OCI-LY3 (cell line): Measurements from ENCODE around the gene GMPR.

ENCODE experiments used
- H2AFZ ChIP-seq: fragments of 200-600, 300-600 bp; shearing (Covaris generic); 2 replicates; pipeline ENCODE4 v1.6.0; 2014; ENCODE audit warnings: antibody characterized with exemption, low read depth, low read length
- H3K27ac ChIP-seq: fragments of 200-600, 300-600 bp; sonication (generic); 2 replicates; pipeline ENCODE4 v1.5.1; 2014; ENCODE audit warnings: mild to moderate bottlenecking, low read length, moderate library complexity, mixed read lengths
- H3K27me3 ChIP-seq: fragments of 200-600, 300-600 bp; sonication (generic); 2 replicates; pipeline ENCODE4 v1.6.1; 2014; ENCODE audit warnings: low read depth, low read length, mixed read lengths
- H3K36me3 ChIP-seq: fragments of 200-600, 300-600 bp; sonication (generic); replicated peaks from 2 replicates; pipeline ENCODE3; 2014; ENCODE audit warnings: low read depth, low read length, mixed read lengths
- H3K4me1 ChIP-seq: fragments of 300-600, 200-600 bp; sonication (generic); 2 replicates; pipeline ENCODE4 v1.6.1; 2014; ENCODE audit warnings: low read length, mixed read lengths
- H3K4me2 ChIP-seq: fragments of 200-600, 300-600 bp; sonication (generic); 2 replicates; pipeline ENCODE4 v1.6.1; 2014; ENCODE audit warnings: low read length, mixed read lengths
- H3K4me3 ChIP-seq: fragments of 300-600, 200-600 bp; sonication (generic); 2 replicates; pipeline ENCODE4 v1.5.1; 2014; ENCODE audit warnings: antibody characterized with exemption, mild to moderate bottlenecking, low read length, moderate library complexity
- H3K79me2 ChIP-seq: fragments of 300-600, 200-600 bp; shearing (Covaris generic); 2 replicates; pipeline ENCODE4 v1.6.1; 2014; ENCODE audit warnings: mild to moderate bottlenecking, low read length, mixed read lengths
- H3K9ac ChIP-seq: fragments of 300-600, 200-600 bp; shearing (Covaris generic); 2 replicates; pipeline ENCODE4 v1.6.0; 2014; ENCODE audit warnings: mild to moderate bottlenecking, low read length, moderate library complexity
- H3K9me3 ChIP-seq: fragments of 200-600, 300-600 bp; shearing (Covaris generic); 2 replicates; pipeline ENCODE4 v1.6.1; 2014; ENCODE audit warnings: low read length, mixed read lengths; ENCODE audit not compliant: insufficient read depth
- H4K20me1 ChIP-seq: fragments of 200-600, 300-600 bp; sonication (generic); 2 replicates; pipeline ENCODE4 v1.6.1; 2016; ENCODE audit warnings: low read length, mixed read lengths; ENCODE audit not compliant: insufficient read depth
- CTCF ChIP-seq: fragments of 200-600, 300-600 bp; sonication (generic); IDR thresholded peaks from 2 replicates; pipeline ENCODE4 v1.5.1; 2014; ENCODE audit warnings: antibody characterized with exemption, low read length, low read depth
- EZH2phosphoT487 ChIP-seq: fragments of 200-600 bp; shearing (Covaris generic); IDR thresholded peaks from 2 replicates; pipeline ENCODE4 v1.6.1; 2018; ENCODE audit warnings: antibody characterized with exemption, mixed run types, low read depth

The GMPR gene

GRCh38 chr6:16208989-16209388 is 29.4 kb upstream of the GMPR start:
- no peaks in the 10 kb centered on the region for H3K9me3 ChIP-seq

GRCh38 chr6:16209539-16209938 is 28.8 kb upstream of the GMPR start:
- no peak overlapping the region for H3K4me2 ChIP-seq
- H3K9ac ChIP-seq: no peak overlapping the region
- TF ChIP-seq CTCF (no peak), EZH2phosphoT487 (no peak)
- H3K36me3 ChIP-seq: no peaks in the 10 kb centered on the region
- H3K4me1 ChIP-seq: peaks cover 16% of the 10 kb centered on the region
- H3K4me3 ChIP-seq: no peak overlapping the region
- no peaks in the 10 kb centered on the region for H3K79me2 ChIP-seq
- H3K27me3 ChIP-seq: peaks cover 15% of the 10 kb centered on the region; the same call in 1 of the 2 replicates
- no peaks in the 10 kb centered on the region for H3K9me3 ChIP-seq
- H4K20me1 ChIP-seq: no peaks in the 10 kb centered on the region
- H2AFZ ChIP-seq: no peak overlapping the region
- H3K27ac ChIP-seq: no peak overlapping the region

More at GRCh38 chr6:16208989-16209388, 29.4 kb upstream of the GMPR start:
- TF ChIP-seq CTCF: no peak
- no peak for TF ChIP-seq EZH2phosphoT487
- no peak overlapping the region for H3K27ac ChIP-seq
- H3K4me1 ChIP-seq: peaks cover 16% of the 10 kb centered on the region
- no peak overlapping the region for H2AFZ ChIP-seq
- H3K4me3 ChIP-seq: no peak overlapping the region
- H3K9ac ChIP-seq: no peak overlapping the region
- no peaks in the 10 kb centered on the region for H3K36me3 ChIP-seq
- H3K79me2 ChIP-seq: no peaks in the 10 kb centered on the region
- H3K4me2 ChIP-seq: no peak overlapping the region
- H4K20me1 ChIP-seq: no peaks in the 10 kb centered on the region
- H3K27me3 ChIP-seq: peaks cover 15% of the 10 kb centered on the region; the same call in 1 of the 2 replicates

- H3K4me3 ChIP-seq: no peak overlapping the region
- no peak for TF ChIP-seq EZH2phosphoT487
- no peaks in the 10 kb centered on the region for H3K4me1 ChIP-seq
- no peak overlapping the region for H3K27ac ChIP-seq
- H3K79me2 ChIP-seq: no peaks in the 10 kb centered on the region
- no peaks in the 10 kb centered on the region for H3K36me3 ChIP-seq
- H3K9ac ChIP-seq: no peak overlapping the region
- H3K9me3 ChIP-seq: no peaks in the 10 kb centered on the region
- H3K27me3 ChIP-seq: peaks cover 15% of the 10 kb centered on the region; the same call in 1 of the 2 replicates
- no peak overlapping the region for H2AFZ ChIP-seq
- H4K20me1 ChIP-seq: no peaks in the 10 kb centered on the region
- no peak overlapping the region for H3K4me2 ChIP-seq
Measured at GRCh38 chr6:16212276-16212675, 26.1 kb upstream of the GMPR start.

GRCh38 chr6:16216501-16217155 is 21.8 kb upstream of the GMPR start:
- Histone ChIP-seq H3K79me2 (no peaks in the 10 kb centered on the region), H2AFZ (no peak overlapping the region), H3K9me3 (no peaks in the 10 kb centered on the region), H3K4me1 (no peaks in the 10 kb centered on the region), H3K36me3 (no peaks in the 10 kb centered on the region), H4K20me1 (no peaks in the 10 kb centered on the region), H3K27me3 (no peaks in the 10 kb centered on the region), H3K27ac (no peak overlapping the region), H3K9ac (no peak overlapping the region), H3K4me3 (no peak overlapping the region), H3K4me2 (no peak overlapping the region)
- no peak for TF ChIP-seq EZH2phosphoT487
- no peak for TF ChIP-seq CTCF
